ENCODE results near the gene FHOD3.

GRCh38 chr18:36493349-36494159 lies 196.0 kb downstream of the FHOD3 start:
- no peak for TF ChIP-seq CTCF (IDR thresholded peaks at IDR 0.05 in 8 of 11, conservative IDR thresholded peaks at IDR 0.05 in 3 of 11)
- TF ChIP-seq POLR2AphosphoS5 (IDR thresholded peaks at IDR 0.05), result no peak

Data from spleen (tissue), 7 donors.